ENCODE measurements around the gene MAZ. TPM values are rescaled to one million over a fixed set of nuclear protein-coding genes. Genes with fewer than 3 reads are reported as not detected.

MAZ gene
- total and polyA plus RNA-seq, 2 donors (not counting 3 experiments of a cell fraction or from before 2014, with no cell fraction given), result 165 to 311 TPM

GRCh38 chr16:29809850-29810698 lies 3.7 kb downstream of the MAZ start:
- FAIRE-seq (no peak), DNase-seq (ENCODE audit: low read depth, low spot score) (no peak)
- H3K27ac ChIP-seq (ENCODE audit: insufficient read depth, low read depth, low read length), result peak overlapping the region; percentile 9
- no peaks in the 10 kb centered on the region for H3K9me1 ChIP-seq (replicated peaks; ENCODE audit: control insufficient read depth, extremely low read depth, insufficient read depth, low read length)
- no peak overlapping the region for H3K9ac ChIP-seq (replicated peaks; ENCODE audit: extremely low read depth, insufficient read depth, low read length)
- H3K4me1 ChIP-seq (ENCODE audit: control insufficient read depth, extremely low read depth, insufficient read depth, low read length), result peaks cover 44% of the 10 kb centered on the region
- dilution Hi-C loops (cut with MboI; ENCODE audit: extremely low pct_ligation_motif_present, low sequenced_read_pairs), result loop anchor here (10.0 kb wide), 1 partner anchor 185 kb away; the partner anchor contains the start of genes HIRIP3 and INO80E
- POLR2A ChIA-PET, result no interaction called here
- no peaks in the 10 kb centered on the region for H3K27me3 ChIP-seq (ENCODE audit: control insufficient read depth in 2 of 2, insufficient read depth in 2 of 2, low read length in 2 of 2)
- no peak overlapping the region for H2AFZ ChIP-seq (ENCODE audit: low read depth, low read length)
- no peak for TF ChIP-seq EZH2 (IDR thresholded peaks at IDR 0.05; ENCODE audit: borderline replicate concordance, low read depth, low read length, severe bottlenecking)
- TF ChIP-seq POLR2AphosphoS5 (IDR thresholded peaks at IDR 0.05; ENCODE audit: insufficient read depth, low read depth, low read length), result peak; percentile 8
- H4K20me1 ChIP-seq (replicated peaks; ENCODE audit: control insufficient read depth, extremely low read depth, insufficient read depth, low read length), result no peaks in the 10 kb centered on the region
- no peak overlapping the region for H3K4me3 ChIP-seq (replicated peaks in 1 of 3; ENCODE audit: insufficient read depth in 1 of 3, low read depth in 1 of 3, low read length in 3 of 3)
- CTCF ChIA-PET, result interaction anchor here (0.6 to 4.0 kb wide), 3 partner anchors 38 to 222 kb away, joined by 3 to 29 read pairs (median 3); no protein-coding TSS in a partner anchor
- H3K79me2 ChIP-seq (ENCODE audit: control insufficient read depth, insufficient read depth, low read length), result peaks cover 29% of the 10 kb centered on the region
- H3K4me2 ChIP-seq (ENCODE audit: insufficient read depth, low read length), result no peak overlapping the region
- BruUV-seq (replicated peaks), result no TSS peak
- peaks cover 0 to 14% of the 10 kb centered on the region in 2 experiments for H3K36me3 ChIP-seq (ENCODE audit: control insufficient read depth in 2 of 2, extremely low read depth in 1 of 2, insufficient read depth in 2 of 2, low read length in 2 of 2)
- intact Hi-C loops (cut with micrococcal nuclease), result loop anchor here (2.0 to 5.0 kb wide), 3 partner anchors 53 to 162 kb away; partner anchors contain the start of genes CDIPT and TAOK2
- H3K9me3 ChIP-seq (replicated peaks; ENCODE audit: control insufficient read depth, insufficient read depth, low read length), result no peaks in the 10 kb centered on the region

GRCh38 chr16:29810699-29811169 lies 4.4 kb downstream of the MAZ start:
- Histone ChIP-seq H4K20me1 (replicated peaks; ENCODE audit: control insufficient read depth, extremely low read depth, insufficient read depth, low read length) (no peaks in the 10 kb centered on the region), H3K27me3 (ENCODE audit: control insufficient read depth in 2 of 2, insufficient read depth in 2 of 2, low read length in 2 of 2) (no peaks in the 10 kb centered on the region), H3K9me1 (replicated peaks; ENCODE audit: control insufficient read depth, extremely low read depth, insufficient read depth, low read length) (no peaks in the 10 kb centered on the region), H3K9ac (replicated peaks; ENCODE audit: extremely low read depth, insufficient read depth, low read length) (no peak overlapping the region), H3K4me2 (ENCODE audit: insufficient read depth, low read length) (peak overlapping the region; percentile 3), H2AFZ (ENCODE audit: low read depth, low read length) (no peak overlapping the region), H3K79me2 (ENCODE audit: control insufficient read depth, insufficient read depth, low read length) (peaks cover 29% of the 10 kb centered on the region), H3K9me3 (replicated peaks; ENCODE audit: control insufficient read depth, insufficient read depth, low read length) (no peaks in the 10 kb centered on the region), H3K4me1 (ENCODE audit: control insufficient read depth, extremely low read depth, insufficient read depth, low read length) (peaks cover 47% of the 10 kb centered on the region), H3K27ac (ENCODE audit: insufficient read depth, low read depth, low read length) (no peak overlapping the region), H3K36me3 (ENCODE audit: control insufficient read depth in 2 of 2, extremely low read depth in 1 of 2, insufficient read depth in 2 of 2, low read length in 2 of 2) (peaks cover 0 to 14% of the 10 kb centered on the region in 2 experiments), H3K4me3 (replicated peaks in 1 of 3; ENCODE audit: insufficient read depth in 1 of 3, low read depth in 1 of 3, low read length in 3 of 3) (no peak overlapping the region)
- dilution Hi-C loops (cut with MboI; ENCODE audit: extremely low pct_ligation_motif_present, low sequenced_read_pairs) (no loop called here), intact Hi-C loops (cut with micrococcal nuclease) (loop anchor here (1.0 to 2.0 kb wide), 2 partner anchors 52 to 186 kb away; partner anchors contain the start of genes CDIPT and INO80E)
- POLR2A ChIA-PET, result no interaction called here
- FAIRE-seq (no peak), DNase-seq (ENCODE audit: low read depth, low spot score) (no peak)
- CTCF ChIA-PET, result interaction anchor here (0.6 to 4.0 kb wide), 2 partner anchors 38 to 222 kb away, joined by 3 to 29 read pairs; no protein-coding TSS in a partner anchor
- BruUV-seq (replicated peaks), result TSS peak; percentile 31
- TF ChIP-seq CTCF (IDR thresholded peaks at IDR 0.05; ENCODE audit: extremely low read depth in 1 of 2, insufficient read depth in 1 of 2, low read depth in 1 of 2, low read length in 2 of 2), result no peak
- no peak for TF ChIP-seq FOS (IDR thresholded peaks at IDR 0.05; ENCODE audit: borderline replicate concordance, insufficient read depth, low read length)
- no peak for TF ChIP-seq MYC (IDR thresholded peaks at IDR 0.05; ENCODE audit: low read depth, low read length)
- TF ChIP-seq GATA2 (IDR thresholded peaks at IDR 0.05; ENCODE audit: insufficient read depth, insufficient read length, low read depth, low read length), result no peak
- no peak for TF ChIP-seq MAX (IDR thresholded peaks at IDR 0.05; ENCODE audit: insufficient read depth, insufficient read length)
- TF ChIP-seq EZH2 (IDR thresholded peaks at IDR 0.05; ENCODE audit: borderline replicate concordance, low read depth, low read length, severe bottlenecking), result no peak
- no peak for TF ChIP-seq JUN (IDR thresholded peaks at IDR 0.05; ENCODE audit: borderline replicate concordance, insufficient read depth, insufficient read length, low read depth)
- TF ChIP-seq POLR2AphosphoS5 (IDR thresholded peaks at IDR 0.05; ENCODE audit: insufficient read depth, low read depth, low read length), result no peak
- no peak for TF ChIP-seq POLR2A (IDR thresholded peaks at IDR 0.05; ENCODE audit: low read depth, low read length)

Data from endothelial cell of umbilical vein (primary cell).